ENCODE data around the gene TXNDC11. TPM values are rescaled to one million over a fixed set of nuclear protein-coding genes. Genes with fewer than 3 reads are reported as not detected.
A peak's percentile ranks its signal among the peaks of the same experiment; 100 is the strongest.

The TXNDC11 gene
- total and polyA plus RNA-seq, 4 donors: 18.1 to 34.3 (median 31.2) TPM

GRCh38 chr16:11780991-11781680 lies 38.5 kb upstream of the TXNDC11 start:
- Histone ChIP-seq H3K27ac (ENCODE audit: low read depth, low read length) (peak overlapping the region; percentile 5), H3K9me3 (ENCODE audit: control insufficient read depth, insufficient read depth, low read length) (no peaks in the 10 kb centered on the region), H3K4me3 (ENCODE audit: low read depth, low read length) (no peak overlapping the region), H3K27me3 (ENCODE audit: control insufficient read depth, insufficient read depth, low read length) (no peaks in the 10 kb centered on the region), H3K4me1 (ENCODE audit: control insufficient read depth, insufficient read depth, low read length) (peaks cover 10% of the 10 kb centered on the region), H3K36me3 (ENCODE audit: control insufficient read depth, insufficient read depth, low read length) (peaks cover 20% of the 10 kb centered on the region)
- 87% methylated on average over 3 of the region's 4 CpGs for WGBS (ENCODE audit: insufficient coverage)
- DNase-seq (ENCODE audit: low read depth in 4 of 6, low spot score in 6 of 6): peak in 2 of 6 donors; percentile 50 to 73

DNA sequence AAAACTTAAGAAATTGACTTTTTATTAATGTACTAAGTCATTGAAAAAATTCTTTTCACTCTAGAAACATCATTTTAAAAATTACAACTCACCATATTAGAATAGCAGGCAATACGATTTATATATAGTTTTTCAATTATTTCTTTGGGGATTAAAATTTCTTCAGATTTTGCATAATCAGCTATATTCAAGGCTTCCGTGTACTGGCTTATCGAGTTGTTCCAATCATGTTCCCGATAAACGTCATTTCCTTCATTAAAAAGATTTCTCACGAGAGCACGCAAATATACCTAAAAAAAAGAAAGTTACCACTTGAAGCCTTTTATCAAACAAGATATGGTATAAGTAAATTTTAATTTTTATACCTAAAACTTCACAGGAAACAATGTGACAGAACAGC lies 36.4 kb upstream of the TXNDC11 start:
- Histone ChIP-seq H3K36me3 (ENCODE audit: control insufficient read depth, insufficient read depth, low read length) (peaks cover 29% of the 10 kb centered on the region), H3K27me3 (ENCODE audit: control insufficient read depth, insufficient read depth, low read length) (no peaks in the 10 kb centered on the region), H3K9me3 (ENCODE audit: control insufficient read depth, insufficient read depth, low read length) (no peaks in the 10 kb centered on the region), H3K4me1 (ENCODE audit: control insufficient read depth, insufficient read depth, low read length) (peaks cover 6% of the 10 kb centered on the region), H3K27ac (ENCODE audit: low read depth, low read length) (no peak overlapping the region), H3K4me3 (ENCODE audit: low read depth, low read length) (no peak overlapping the region)
- no peak for DNase-seq (ENCODE audit: low read depth in 4 of 6, low spot score in 6 of 6)
- no CpG with 5 or more reads among the region's 7 CpGs for WGBS (ENCODE audit: insufficient coverage)

DNA sequence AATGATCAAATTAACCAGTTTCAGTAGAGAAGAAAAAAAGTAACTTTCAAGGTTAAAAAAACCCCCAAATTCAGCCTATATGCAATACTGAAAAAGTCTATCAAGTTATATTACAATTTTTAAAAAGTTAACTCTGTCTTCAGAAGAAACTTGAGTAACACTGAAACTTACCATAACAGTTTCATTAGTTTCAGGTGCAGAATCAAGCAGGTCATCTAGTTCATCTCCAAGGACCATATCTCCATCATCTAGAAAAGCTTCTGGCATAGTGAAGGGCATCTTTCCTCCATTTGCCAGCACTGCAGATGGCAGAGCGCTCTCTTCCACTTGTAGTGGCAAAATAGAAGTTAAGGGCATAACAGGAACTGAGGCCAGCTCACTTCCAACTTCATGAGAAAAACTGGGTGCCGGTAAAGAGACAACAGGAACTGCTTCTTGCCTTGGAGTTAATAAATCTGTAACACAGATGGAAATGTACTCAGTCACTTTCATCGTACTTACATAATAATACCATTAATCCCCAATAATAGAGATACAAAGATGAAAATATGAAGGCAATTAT lies 31.5 kb upstream of the TXNDC11 start:
- Histone ChIP-seq H3K36me3 (ENCODE audit: control insufficient read depth, insufficient read depth, low read length) (peaks cover 64% of the 10 kb centered on the region), H3K27ac (ENCODE audit: low read depth, low read length) (no peak overlapping the region)
- WGBS (ENCODE audit: insufficient coverage): no CpG with 5 or more reads among the region's 3 CpGs

DNA sequence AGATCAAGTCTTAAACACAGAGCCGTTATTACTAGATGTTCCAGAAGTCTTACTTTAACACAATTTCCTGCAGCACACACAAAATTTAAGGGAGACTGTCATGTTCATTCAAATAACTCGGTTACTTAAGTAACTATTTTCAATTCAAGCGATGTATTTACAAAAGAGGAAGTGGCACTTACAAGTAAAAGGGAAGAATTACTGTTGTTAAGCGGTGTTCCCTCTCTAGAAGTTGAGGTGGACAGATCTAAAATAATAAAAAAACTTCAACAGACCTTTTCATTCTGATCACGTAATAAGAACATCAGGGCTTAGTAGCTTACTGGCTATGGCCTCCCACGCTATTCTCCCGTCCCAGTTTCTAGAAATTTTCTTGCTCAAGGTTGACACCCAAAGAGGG lies 26.2 kb upstream of the TXNDC11 start:
- no peak for DNase-seq (ENCODE audit: low read depth in 4 of 6, low spot score in 6 of 6)
- Histone ChIP-seq H3K36me3 (ENCODE audit: control insufficient read depth, insufficient read depth, low read length) (peaks cover 56% of the 10 kb centered on the region), H3K27ac (ENCODE audit: low read depth, low read length) (no peak overlapping the region), H3K4me3 (ENCODE audit: low read depth, low read length) (no peak overlapping the region), H3K27me3 (ENCODE audit: control insufficient read depth, insufficient read depth, low read length) (no peaks in the 10 kb centered on the region), H3K4me1 (ENCODE audit: control insufficient read depth, insufficient read depth, low read length) (no peaks in the 10 kb centered on the region), H3K9me3 (ENCODE audit: control insufficient read depth, insufficient read depth, low read length) (no peaks in the 10 kb centered on the region)
- 75% methylated on average over 4 of the region's 7 CpGs for WGBS (ENCODE audit: insufficient coverage)

More for the DNA sequence above, 31.5 kb upstream of the TXNDC11 start:
- no peak for DNase-seq (ENCODE audit: low read depth in 4 of 6, low spot score in 6 of 6)
- H3K27me3 ChIP-seq (ENCODE audit: control insufficient read depth, insufficient read depth, low read length): no peaks in the 10 kb centered on the region
- H3K4me1 ChIP-seq (ENCODE audit: control insufficient read depth, insufficient read depth, low read length): no peaks in the 10 kb centered on the region
- no peak overlapping the region for H3K4me3 ChIP-seq (ENCODE audit: low read depth, low read length)
- no peaks in the 10 kb centered on the region for H3K9me3 ChIP-seq (ENCODE audit: control insufficient read depth, insufficient read depth, low read length)

- Histone ChIP-seq H3K36me3 (ENCODE audit: control insufficient read depth, insufficient read depth, low read length) (peaks cover 34% of the 10 kb centered on the region), H3K4me1 (ENCODE audit: control insufficient read depth, insufficient read depth, low read length) (no peaks in the 10 kb centered on the region), H3K9me3 (ENCODE audit: control insufficient read depth, insufficient read depth, low read length) (no peaks in the 10 kb centered on the region), H3K27ac (ENCODE audit: low read depth, low read length) (no peak overlapping the region), H3K4me3 (ENCODE audit: low read depth, low read length) (no peak overlapping the region), H3K27me3 (ENCODE audit: control insufficient read depth, insufficient read depth, low read length) (no peaks in the 10 kb centered on the region)
- 78% methylated on average over 3 of the region's 4 CpGs for WGBS (ENCODE audit: insufficient coverage)
- DNase-seq (ENCODE audit: low read depth in 4 of 6, low spot score in 6 of 6): no peak
Measured at GRCh38 chr16:11762431-11762830, 19.8 kb upstream of the TXNDC11 start.

- H3K4me3 ChIP-seq (ENCODE audit: low read depth, low read length): no peak overlapping the region
- no peaks in the 10 kb centered on the region for H3K9me3 ChIP-seq (ENCODE audit: control insufficient read depth, insufficient read depth, low read length)
- no peak for DNase-seq (ENCODE audit: low read depth in 4 of 6, low spot score in 6 of 6)
- H3K4me1 ChIP-seq (ENCODE audit: control insufficient read depth, insufficient read depth, low read length): no peaks in the 10 kb centered on the region
- H3K36me3 ChIP-seq (ENCODE audit: control insufficient read depth, insufficient read depth, low read length): peaks cover 41% of the 10 kb centered on the region
- H3K27ac ChIP-seq (ENCODE audit: low read depth, low read length): no peak overlapping the region
- no peaks in the 10 kb centered on the region for H3K27me3 ChIP-seq (ENCODE audit: control insufficient read depth, insufficient read depth, low read length)
- WGBS (ENCODE audit: insufficient coverage): 100% methylated on average over 1 of the region's 4 CpGs
Measured at GRCh38 chr16:11759997-11760396, 17.3 kb upstream of the TXNDC11 start.

DNA sequence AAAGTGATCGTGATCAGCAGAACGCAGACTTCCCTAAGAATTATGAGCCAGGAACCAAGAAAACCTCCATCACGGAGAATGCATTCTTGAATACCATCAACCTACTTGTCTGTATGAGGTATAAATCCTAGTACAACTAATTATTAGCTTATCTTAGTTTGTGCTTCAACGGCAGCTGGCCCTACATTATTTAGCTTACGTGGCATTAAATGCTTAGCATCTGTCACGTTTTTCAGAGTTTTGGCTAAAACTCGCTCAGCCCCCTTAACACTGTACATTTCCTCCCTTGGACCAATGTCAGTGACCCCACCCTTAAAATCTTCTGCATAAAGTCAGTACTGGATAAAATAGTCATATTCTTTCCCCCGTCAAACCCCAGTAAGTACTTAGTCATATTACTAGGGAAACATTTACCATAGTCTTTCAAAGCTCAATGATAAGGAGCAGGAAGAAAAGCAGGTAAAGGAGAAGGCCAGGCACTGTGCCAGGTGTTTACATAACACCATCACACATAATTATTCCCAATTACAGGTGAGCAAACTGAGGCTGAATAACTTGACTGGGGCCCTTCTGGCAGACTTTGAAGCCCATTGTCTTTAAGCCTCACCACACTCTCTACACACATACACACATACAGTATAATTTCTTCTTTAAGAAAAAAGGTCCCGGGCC lies 16.6 kb upstream of the TXNDC11 start:
- WGBS (ENCODE audit: insufficient coverage): 92% methylated on average over 4 of the region's 9 CpGs
- Histone ChIP-seq H3K36me3 (ENCODE audit: control insufficient read depth, insufficient read depth, low read length) (peaks cover 43% of the 10 kb centered on the region), H3K4me1 (ENCODE audit: control insufficient read depth, insufficient read depth, low read length) (no peaks in the 10 kb centered on the region), H3K4me3 (ENCODE audit: low read depth, low read length) (no peak overlapping the region), H3K9me3 (ENCODE audit: control insufficient read depth, insufficient read depth, low read length) (no peaks in the 10 kb centered on the region), H3K27me3 (ENCODE audit: control insufficient read depth, insufficient read depth, low read length) (no peaks in the 10 kb centered on the region), H3K27ac (ENCODE audit: low read depth, low read length) (no peak overlapping the region)
- DNase-seq (ENCODE audit: low read depth in 4 of 6, low spot score in 6 of 6): no peak

DNA sequence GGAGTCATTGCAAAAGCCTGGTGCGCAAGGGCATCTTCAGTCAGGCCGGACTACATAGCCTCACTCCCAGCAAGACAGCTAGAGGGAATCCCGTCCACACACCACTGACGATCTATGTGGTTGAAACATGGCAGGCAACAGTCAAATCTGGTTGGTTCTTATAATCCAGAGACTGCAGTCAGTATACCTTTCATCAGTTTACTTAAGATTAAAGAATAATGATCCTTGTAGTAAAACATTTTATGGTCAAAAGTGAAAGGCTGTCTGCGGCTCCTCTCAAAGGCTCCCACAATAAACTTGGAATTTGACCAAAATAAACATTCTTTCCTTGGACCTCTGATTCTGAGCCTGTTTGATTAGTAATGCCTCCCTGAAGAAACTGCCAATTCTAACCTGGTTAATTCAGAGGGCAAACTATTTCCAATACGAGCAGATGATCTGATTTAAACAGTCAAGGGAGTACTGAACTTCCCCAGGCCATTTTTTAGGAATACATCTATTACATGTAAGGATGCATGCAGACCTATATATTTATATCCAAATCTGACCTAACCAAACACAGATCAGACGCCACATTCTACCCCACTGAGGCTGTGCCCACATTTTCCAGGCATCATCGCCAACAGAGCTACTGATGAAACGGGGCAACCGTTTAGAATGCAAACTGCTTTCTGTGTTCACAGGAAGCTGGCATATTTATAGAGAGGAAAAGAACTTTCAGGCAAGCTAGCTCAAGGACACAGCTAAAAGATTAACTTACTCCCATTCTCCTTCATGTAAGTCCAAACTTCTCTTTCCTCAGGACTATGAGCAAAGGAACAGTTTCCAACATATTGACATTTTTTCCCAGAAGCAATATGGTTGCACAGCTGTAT lies 15.3 kb upstream of the TXNDC11 start:
- WGBS (ENCODE audit: insufficient coverage): 84% methylated on average over 3 of the region's 10 CpGs
- H3K36me3 ChIP-seq (ENCODE audit: control insufficient read depth, insufficient read depth, low read length): peaks cover 50% of the 10 kb centered on the region
- H3K27ac ChIP-seq (ENCODE audit: low read depth, low read length): no peak overlapping the region
- no peaks in the 10 kb centered on the region for H3K4me1 ChIP-seq (ENCODE audit: control insufficient read depth, insufficient read depth, low read length)
- no peak overlapping the region for H3K4me3 ChIP-seq (ENCODE audit: low read depth, low read length)
- no peaks in the 10 kb centered on the region for H3K27me3 ChIP-seq (ENCODE audit: control insufficient read depth, insufficient read depth, low read length)
- H3K9me3 ChIP-seq (ENCODE audit: control insufficient read depth, insufficient read depth, low read length): no peaks in the 10 kb centered on the region
- no peak for DNase-seq (ENCODE audit: low read depth in 4 of 6, low spot score in 6 of 6)

DNA sequence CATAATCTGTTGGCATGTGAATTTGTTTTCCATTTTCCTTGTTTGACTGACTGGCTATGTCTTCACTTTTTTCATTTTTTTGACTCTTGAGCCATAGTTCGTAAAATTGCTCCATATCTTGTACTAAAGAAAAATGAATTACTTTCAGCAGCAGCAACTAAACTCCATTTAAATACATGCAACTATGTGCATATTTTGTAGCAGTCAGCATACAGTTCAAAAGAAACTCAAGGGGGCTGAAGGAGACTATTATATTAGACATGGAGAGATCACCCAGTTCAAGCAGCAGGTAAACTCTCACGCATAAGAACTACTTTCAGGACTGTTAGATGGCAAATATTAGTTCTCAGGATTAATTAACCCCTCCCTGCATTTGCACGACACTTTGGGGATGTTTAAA lies 13.6 kb upstream of the TXNDC11 start:
- 100% methylated on average over 1 of the region's 3 CpGs for WGBS (ENCODE audit: insufficient coverage)
- no peaks in the 10 kb centered on the region for H3K9me3 ChIP-seq (ENCODE audit: control insufficient read depth, insufficient read depth, low read length)
- H3K4me1 ChIP-seq (ENCODE audit: control insufficient read depth, insufficient read depth, low read length): no peaks in the 10 kb centered on the region
- no peaks in the 10 kb centered on the region for H3K27me3 ChIP-seq (ENCODE audit: control insufficient read depth, insufficient read depth, low read length)
- no peak for DNase-seq (ENCODE audit: low read depth in 4 of 6, low spot score in 6 of 6)
- no peak overlapping the region for H3K27ac ChIP-seq (ENCODE audit: low read depth, low read length)
- H3K4me3 ChIP-seq (ENCODE audit: low read depth, low read length): no peak overlapping the region
- H3K36me3 ChIP-seq (ENCODE audit: control insufficient read depth, insufficient read depth, low read length): peaks cover 57% of the 10 kb centered on the region

Measured in spinal cord (tissue), 10 donors.